ENCODE data around the gene NCOA1.

The NCOA1 gene

GRCh38 chr2:24491542-24492420, 727 bp downstream of the NCOA1 start (continued):
- TF ChIP-seq, protein P1, sequence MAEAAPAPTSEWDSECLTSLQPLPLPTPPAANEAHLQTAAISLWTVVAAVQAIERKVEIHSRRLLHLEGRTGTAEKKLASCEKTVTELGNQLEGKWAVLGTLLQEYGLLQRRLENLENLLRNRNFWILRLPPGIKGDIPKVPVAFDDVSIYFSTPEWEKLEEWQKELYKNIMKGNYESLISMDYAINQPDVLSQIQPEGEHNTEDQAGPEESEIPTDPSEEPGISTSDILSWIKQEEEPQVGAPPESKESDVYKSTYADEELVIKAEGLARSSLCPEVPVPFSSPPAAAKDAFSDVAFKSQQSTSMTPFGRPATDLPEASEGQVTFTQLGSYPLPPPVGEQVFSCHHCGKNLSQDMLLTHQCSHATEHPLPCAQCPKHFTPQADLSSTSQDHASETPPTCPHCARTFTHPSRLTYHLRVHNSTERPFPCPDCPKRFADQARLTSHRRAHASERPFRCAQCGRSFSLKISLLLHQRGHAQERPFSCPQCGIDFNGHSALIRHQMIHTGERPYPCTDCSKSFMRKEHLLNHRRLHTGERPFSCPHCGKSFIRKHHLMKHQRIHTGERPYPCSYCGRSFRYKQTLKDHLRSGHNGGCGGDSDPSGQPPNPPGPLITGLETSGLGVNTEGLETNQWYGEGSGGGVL (tag by site-specific recombination; IDR thresholded peaks at IDR 0.05), result peak; percentile 94
- TF ChIP-seq, protein P2, sequence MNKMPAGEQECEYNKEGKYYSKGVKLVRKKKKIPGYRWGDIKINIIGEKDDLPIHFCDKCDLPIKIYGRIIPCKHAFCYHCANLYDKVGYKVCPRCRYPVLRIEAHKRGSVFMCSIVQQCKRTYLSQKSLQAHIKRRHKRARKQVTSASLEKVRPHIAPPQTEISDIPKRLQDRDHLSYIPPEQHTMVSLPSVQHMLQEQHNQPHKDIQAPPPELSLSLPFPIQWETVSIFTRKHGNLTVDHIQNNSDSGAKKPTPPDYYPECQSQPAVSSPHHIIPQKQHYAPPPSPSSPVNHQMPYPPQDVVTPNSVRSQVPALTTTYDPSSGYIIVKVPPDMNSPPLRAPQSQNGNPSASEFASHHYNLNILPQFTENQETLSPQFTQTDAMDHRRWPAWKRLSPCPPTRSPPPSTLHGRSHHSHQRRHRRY (tag by site-specific recombination; IDR thresholded peaks at IDR 0.05), result no peak
- TF ChIP-seq KLF16 (tag by site-specific recombination; IDR thresholded peaks at IDR 0.05), result peak; percentile 56; the same call in 1 of the 2 replicates
- no peak for TF ChIP-seq ZNF555 (tag by site-specific recombination; conservative IDR thresholded peaks at IDR 0.05)
- 0 out of 2 replicates have a peak, but pooled peaks have one; percentile 31 for TF ChIP-seq ZNF335 (tag by site-specific recombination; conservative IDR thresholded peaks at IDR 0.05)
- peak; percentile 83 for TF ChIP-seq PRDM10 (tag by site-specific recombination; IDR thresholded peaks at IDR 0.05)
- TF ChIP-seq ZNF777 (tag by site-specific recombination; IDR thresholded peaks at IDR 0.05; ENCODE audit: borderline replicate concordance), result 0 out of 2 replicates have a peak, but pooled peaks have one; percentile 44
- no peak for TF ChIP-seq ZNF416 (tag by site-specific recombination; IDR thresholded peaks at IDR 0.05)
- TF ChIP-seq KLF7 (tag by site-specific recombination; IDR thresholded peaks at IDR 0.05; ENCODE audit: borderline replicate concordance), result no peak
- TF ChIP-seq INSM2 (tag by site-specific recombination; IDR thresholded peaks at IDR 0.05), result no peak
- no peak for TF ChIP-seq ZNF521 (tag by site-specific recombination; IDR thresholded peaks at IDR 0.05)
- peak; percentile 86 for TF ChIP-seq GLIS2 (tag by site-specific recombination; IDR thresholded peaks at IDR 0.05)
- TF ChIP-seq ZNF394 (tag by site-specific recombination; IDR thresholded peaks at IDR 0.05; ENCODE audit: borderline replicate concordance), result peak; percentile 17; the same call in 1 of the 2 replicates
- TF ChIP-seq, protein P3, sequence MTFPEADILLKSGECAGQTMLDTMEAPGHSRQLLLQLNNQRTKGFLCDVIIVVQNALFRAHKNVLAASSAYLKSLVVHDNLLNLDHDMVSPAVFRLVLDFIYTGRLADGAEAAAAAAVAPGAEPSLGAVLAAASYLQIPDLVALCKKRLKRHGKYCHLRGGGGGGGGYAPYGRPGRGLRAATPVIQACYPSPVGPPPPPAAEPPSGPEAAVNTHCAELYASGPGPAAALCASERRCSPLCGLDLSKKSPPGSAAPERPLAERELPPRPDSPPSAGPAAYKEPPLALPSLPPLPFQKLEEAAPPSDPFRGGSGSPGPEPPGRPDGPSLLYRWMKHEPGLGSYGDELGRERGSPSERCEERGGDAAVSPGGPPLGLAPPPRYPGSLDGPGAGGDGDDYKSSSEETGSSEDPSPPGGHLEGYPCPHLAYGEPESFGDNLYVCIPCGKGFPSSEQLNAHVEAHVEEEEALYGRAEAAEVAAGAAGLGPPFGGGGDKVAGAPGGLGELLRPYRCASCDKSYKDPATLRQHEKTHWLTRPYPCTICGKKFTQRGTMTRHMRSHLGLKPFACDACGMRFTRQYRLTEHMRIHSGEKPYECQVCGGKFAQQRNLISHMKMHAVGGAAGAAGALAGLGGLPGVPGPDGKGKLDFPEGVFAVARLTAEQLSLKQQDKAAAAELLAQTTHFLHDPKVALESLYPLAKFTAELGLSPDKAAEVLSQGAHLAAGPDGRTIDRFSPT (tag by site-specific recombination; IDR thresholded peaks at IDR 0.05), result no peak
- TF ChIP-seq ZFHX2 (tag by site-specific recombination; conservative IDR thresholded peaks at IDR 0.05), result peak; percentile 86
- TF ChIP-seq, protein P4, sequence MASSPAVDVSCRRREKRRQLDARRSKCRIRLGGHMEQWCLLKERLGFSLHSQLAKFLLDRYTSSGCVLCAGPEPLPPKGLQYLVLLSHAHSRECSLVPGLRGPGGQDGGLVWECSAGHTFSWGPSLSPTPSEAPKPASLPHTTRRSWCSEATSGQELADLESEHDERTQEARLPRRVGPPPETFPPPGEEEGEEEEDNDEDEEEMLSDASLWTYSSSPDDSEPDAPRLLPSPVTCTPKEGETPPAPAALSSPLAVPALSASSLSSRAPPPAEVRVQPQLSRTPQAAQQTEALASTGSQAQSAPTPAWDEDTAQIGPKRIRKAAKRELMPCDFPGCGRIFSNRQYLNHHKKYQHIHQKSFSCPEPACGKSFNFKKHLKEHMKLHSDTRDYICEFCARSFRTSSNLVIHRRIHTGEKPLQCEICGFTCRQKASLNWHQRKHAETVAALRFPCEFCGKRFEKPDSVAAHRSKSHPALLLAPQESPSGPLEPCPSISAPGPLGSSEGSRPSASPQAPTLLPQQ (tag by site-specific recombination; IDR thresholded peaks at IDR 0.05), result no peak
- TF ChIP-seq HOXA7 (CRISPR knock-in tag; IDR thresholded peaks at IDR 0.05; ENCODE audit: borderline replicate concordance), result no peak
- no peak for TF ChIP-seq ZFP37 (tag by site-specific recombination; IDR thresholded peaks at IDR 0.05)
- TF ChIP-seq ZFP41 (tag by site-specific recombination; IDR thresholded peaks at IDR 0.05; ENCODE audit: borderline replicate concordance), result no peak
- no peak for TF ChIP-seq ZNF623 (tag by site-specific recombination; IDR thresholded peaks at IDR 0.05)
- peak; percentile 27; the same call in 1 of the 2 replicates for TF ChIP-seq PBX3 (CRISPR knock-in tag; IDR thresholded peaks at IDR 0.05)
- TF ChIP-seq ZNF274 (IDR thresholded peaks at IDR 0.05; ENCODE audit: low read length), result no peak
- no peak for TF ChIP-seq ZNF274 (tag by site-specific recombination; IDR thresholded peaks at IDR 0.05; ENCODE audit: borderline replicate concordance)
- no peak for TF ChIP-seq ZBTB17 (tag by site-specific recombination; IDR thresholded peaks at IDR 0.05)
- peak; percentile 67 for TF ChIP-seq GLIS1 (tag by site-specific recombination; IDR thresholded peaks at IDR 0.05)
